NCI-H1048 (cell line): Measurements from ENCODE around the gene GSKIP.

Experiments used
- DNase-seq: peaks from one replicate; lab custom pipeline; 2025; lab: John Stamatoyannopoulos, UW

Gene GSKIP

DNA sequence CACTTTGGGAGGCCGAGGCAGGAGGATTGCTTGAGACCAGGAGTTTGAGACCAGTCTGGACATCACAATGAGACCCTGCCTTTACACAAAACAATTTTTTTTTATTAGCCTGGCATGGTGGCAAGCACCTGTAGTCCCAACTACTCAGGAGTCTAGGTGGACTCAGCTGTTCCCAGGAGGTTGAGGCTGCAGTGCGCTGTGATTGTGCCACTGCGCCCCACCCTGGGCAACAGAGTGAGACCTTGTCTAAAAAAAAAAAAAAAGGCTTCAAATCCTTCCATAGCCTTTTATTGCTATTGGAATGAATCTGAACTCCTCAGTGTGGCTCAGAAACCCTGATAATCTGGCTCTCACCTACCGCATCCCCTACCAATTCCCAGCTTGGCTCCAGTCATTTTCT lies 54.7 kb downstream of the GSKIP start:
- DNase-seq: no peak

DNA sequence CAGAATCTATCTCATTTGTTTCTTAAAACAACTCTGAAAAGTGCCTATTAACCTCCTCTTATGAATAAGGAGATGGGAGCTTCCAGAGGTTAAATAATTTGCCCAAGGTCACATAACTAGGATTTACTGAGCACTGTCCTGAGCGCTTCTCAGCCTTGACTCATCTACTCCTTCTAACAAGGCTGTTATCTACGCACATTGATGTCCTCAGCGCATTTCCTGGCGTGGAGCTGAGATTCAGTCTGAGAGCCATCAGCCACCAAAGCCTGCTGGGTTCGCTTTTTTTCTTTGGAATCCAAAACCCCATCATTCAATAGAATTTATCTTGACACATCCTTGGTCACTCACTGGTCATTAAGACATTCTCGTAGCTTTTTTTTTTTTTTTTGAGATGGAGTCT lies 57.9 kb downstream of the GSKIP start:
- DNase-seq: no peak

DNA sequence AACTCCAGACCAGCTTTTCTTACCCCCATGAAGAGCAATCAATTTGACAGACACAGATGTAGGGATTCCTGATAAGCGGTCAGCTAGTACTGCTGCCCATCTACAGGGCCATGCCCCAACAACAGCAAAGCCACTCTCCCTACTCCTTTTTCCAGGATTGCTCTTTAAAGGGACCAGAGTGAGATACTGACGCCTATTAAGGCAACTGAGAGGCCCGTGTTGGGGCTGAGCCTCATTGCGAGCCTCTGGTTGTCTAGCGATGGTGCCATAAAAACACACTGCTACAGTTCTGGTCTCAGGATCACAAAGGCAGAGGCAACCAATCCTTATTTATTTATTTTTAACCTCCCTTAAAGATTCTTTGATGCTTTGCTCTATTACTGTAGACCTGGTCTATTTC lies 59.7 kb downstream of the GSKIP start:
- no peak for DNase-seq

GRCh38 chr14:96423446-96424108 lies 60.3 kb downstream of the GSKIP start:
- DNase-seq: no peak

DNA sequence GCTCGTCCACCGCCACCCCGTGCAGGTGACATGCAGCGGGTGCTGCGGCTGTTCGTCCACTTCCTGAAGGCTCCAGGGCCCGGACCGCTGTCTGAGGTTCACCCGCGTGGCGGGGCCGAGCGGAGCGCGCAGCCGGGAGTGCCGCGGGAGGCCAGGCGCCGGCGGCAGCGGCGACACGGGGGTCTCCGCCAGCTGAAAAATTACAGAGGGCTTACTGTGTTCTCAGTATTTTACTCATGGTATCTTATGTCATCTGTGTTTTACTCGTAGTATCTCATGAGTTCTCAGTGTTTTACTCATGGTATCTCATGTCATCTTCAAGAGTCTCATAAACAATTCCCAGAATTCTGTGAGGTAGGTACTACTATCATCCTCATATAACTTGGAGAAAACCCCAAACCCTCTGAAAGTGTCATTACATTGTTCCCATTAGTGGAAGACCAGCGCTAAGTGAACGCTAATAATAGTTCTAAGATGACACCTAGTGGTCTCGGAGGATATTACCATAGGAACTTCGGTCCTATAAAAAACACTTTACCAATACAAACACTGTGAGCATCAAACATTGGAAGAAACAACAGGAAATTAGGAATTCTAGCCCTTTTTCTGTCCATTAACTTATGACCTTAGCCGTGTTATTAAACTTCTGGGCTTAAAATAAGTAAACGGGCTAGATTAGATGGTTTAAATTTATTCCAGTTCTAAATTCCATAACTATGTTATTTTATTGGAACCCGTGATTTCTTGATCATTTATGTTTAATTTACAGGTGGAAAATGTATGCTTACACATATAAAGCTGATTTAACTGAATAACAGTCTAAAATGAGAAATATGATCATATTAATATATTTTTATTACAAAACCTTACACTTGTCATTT lies 61.0 kb downstream of the GSKIP start:
- DNase-seq: no peak

DNA sequence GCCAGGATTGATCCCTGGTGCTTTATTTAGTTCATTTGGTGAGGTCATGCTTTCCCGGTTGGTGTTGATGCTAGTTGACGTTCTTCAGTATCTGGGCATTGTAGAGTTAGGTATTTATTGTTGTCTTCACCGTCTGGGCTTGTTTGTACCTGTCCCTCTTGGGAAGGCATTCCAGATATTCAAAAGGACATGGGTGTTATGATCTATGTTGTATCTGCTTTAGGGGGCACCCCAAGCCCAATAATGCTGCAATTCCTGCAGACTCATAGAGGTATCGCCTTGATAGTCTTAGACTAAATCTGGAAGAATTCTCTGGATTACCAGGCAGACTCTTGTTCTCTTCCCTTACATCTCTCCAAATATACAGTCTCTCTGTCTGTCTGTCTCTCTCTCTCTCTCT lies 70.7 kb downstream of the GSKIP start:
- no peak for DNase-seq
